Activated naive CD4-positive, alpha-beta T cell treated with Interleukin-2 at 50 U/mL for 16 hours (primary cell): ENCODE data around the gene GALNT15.

Source experiments
- DNase-seq: peaks from one replicate; pipeline ENCODE4 v3.0.0-alpha.2; 2020

GALNT15 gene, protein sequence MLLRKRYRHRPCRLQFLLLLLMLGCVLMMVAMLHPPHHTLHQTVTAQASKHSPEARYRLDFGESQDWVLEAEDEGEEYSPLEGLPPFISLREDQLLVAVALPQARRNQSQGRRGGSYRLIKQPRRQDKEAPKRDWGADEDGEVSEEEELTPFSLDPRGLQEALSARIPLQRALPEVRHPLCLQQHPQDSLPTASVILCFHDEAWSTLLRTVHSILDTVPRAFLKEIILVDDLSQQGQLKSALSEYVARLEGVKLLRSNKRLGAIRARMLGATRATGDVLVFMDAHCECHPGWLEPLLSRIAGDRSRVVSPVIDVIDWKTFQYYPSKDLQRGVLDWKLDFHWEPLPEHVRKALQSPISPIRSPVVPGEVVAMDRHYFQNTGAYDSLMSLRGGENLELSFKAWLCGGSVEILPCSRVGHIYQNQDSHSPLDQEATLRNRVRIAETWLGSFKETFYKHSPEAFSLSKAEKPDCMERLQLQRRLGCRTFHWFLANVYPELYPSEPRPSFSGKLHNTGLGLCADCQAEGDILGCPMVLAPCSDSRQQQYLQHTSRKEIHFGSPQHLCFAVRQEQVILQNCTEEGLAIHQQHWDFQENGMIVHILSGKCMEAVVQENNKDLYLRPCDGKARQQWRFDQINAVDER

DNA sequence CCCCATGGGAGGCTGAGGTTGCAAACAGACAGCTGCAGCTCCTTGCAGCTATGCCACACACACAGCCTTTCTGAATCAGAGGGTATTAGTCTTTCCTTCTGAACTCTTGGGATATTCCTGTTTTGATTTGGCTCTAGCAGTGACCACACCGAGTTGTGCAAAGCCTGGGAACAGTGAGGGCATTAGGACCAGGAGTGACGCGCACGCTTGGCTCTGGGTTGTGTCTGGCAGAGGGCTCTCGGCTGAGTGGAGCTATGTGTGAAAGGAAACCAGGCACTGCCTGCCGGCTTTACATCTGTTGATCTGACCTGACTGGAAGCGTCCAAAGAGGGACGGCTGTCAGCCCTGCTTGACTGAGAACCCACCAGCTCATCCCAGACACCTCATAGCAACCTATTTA, at the start of gene GALNT15:
TSS of gene GALNT15 (plus strand) at position 292 of the 400 bp plus-strand sequence. CDS start 472 bp downstream, outside the sequence.
- DNase-seq: no peak

DNA sequence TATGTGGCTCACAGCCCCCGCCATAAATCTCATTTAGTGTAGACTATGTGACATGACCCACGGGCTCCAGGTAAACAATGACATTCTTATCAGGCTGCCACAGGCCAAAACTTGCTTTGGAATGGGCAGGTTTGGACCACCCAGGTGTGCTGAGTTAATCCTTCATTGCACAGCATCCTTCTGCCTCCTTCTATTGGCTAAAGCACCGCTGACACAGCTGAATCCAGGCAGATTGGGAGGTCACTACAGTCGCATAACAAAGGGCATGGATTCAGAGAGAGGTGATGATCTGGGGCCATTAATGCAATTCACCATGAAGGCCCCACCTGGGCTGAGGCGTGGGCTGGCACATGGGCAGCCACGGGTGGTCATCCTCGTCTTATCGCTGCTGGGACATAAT, 47.8 kb upstream of the GALNT15 start:
- DNase-seq: no peak

DNA sequence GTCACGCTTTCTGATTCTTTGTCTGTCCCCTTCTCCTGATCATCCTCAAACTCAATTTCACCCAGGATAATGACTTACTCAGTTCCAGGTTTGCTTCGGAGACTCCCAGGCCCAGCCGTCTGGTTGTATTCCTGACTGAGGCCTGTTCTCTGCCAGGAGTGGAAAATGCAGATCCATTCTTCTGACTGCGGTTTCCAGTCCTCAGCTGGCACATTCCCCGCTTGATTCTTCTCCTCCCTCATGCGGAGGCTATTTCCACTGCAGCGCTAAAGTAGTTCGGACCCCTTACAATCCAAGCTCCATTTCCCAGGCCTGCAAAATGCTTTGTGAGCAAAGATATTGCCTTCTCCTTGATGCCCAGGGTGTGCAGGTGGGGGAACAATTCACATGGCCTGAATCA, 47.2 kb upstream of the GALNT15 start:
- no peak for DNase-seq

DNA sequence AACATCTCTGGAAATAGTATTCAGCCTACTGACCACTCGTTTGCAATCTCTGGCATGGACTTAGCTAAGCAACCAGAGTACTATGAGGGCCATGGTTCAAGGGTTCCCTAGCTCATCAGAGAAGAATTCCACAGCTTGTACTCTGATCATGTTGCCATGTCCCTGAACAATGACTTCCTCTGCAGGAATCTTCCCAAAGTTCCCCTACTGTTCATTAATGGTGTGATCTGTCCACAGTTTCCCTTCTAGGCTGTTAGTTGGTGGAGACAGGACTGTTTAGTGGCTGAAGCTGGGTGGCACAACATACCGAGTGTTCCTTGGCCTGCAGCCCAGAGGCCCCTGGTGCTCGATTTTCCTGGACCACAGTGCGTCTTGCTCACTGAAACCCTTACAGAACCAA, 44.4 kb upstream of the GALNT15 start:
- no peak for DNase-seq

DNA sequence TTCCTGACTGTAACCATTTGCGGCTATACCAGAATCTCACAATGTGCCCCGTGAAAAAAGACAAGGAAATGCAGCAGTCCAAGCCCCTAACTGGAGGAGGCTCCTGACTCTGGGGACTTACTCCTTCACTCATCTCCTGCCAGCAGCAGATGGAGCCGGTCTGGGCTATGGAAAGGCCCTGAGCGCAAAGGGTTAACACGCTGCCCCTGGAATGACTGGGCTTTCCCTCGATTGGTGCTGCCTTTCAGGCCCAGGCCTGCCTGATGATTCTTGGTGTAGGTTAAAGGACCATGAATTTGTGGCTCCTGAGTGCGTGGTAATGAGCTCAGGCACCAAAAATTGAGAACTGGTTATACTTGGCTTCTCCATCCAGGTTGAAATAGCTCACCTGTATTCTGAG, 42.3 kb upstream of the GALNT15 start:
- no peak for DNase-seq

DNA sequence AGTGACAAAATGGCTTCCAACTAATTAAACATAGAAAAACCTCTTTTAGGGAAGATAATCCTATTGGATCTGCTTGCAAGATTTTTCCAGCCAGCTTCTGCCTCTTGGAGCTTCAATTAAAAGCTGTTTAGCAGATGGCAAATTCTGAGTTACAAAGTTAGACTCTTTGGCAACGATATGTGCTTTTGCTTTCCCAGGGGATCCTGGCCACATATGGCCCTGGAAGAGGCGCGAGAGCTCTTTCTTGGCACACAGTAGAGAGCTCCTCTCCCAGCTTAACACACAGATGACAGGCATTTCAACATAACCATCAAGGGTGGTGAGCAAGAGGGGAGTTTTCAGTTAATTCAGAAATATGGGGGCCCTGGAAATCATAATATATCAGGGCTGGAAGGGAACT, 41.6 kb upstream of the GALNT15 start:
- DNase-seq: no peak

DNA sequence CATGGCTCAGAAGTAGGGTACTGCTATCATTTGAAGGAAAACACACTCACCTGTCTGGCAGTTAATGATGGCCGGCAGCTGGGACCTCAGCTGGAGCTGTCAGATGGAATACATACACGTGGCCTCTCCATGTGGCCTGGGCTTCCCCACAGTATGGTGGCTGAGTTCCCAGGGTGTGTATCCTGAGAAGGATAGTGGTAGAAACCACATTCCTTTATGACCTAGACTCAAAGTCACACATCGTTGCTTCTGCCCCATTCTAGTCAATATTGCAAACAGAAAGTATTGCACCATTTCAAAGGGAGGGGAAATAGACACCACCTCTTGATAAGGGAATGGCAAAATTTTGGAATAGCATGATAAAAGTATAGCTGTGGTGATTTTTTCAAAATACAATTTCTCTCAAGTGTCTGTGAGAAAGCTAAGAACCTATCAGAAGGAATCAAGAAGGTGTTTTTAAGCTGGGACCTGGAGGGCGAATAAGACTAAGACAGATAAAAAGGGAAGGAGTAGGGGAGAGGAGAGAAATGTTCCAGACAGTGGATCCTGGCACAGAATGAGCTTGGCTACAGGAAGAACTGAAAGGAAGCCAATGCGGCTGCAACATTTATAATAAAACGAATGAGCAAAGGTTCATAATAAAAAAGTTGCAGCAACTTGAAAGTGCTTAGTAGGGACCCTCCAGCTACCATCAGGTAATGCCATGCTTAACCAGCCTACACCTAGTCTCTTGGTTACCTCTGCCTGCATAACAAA, 40.1 kb upstream of the GALNT15 start:
- DNase-seq: no peak

DNA sequence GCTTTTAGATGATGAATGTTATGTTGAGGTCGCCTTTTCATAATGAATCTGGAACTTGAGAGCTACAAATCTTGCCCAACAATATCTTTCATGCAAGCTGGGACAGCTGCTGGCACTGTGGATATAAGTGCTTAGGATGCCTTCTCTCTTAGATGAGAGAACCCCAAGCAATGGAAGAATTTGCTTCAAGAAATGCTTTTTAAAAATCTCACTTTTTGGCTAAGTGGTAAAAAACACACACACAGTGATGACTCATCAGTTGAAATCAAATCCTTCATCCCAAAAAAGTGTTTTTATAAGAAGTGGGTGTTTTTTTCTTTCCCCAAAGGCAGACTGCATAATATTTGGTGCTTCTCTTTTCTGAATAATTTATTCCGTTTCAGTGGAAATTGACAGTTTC, 38.4 kb upstream of the GALNT15 start:
- no peak for DNase-seq

DNA sequence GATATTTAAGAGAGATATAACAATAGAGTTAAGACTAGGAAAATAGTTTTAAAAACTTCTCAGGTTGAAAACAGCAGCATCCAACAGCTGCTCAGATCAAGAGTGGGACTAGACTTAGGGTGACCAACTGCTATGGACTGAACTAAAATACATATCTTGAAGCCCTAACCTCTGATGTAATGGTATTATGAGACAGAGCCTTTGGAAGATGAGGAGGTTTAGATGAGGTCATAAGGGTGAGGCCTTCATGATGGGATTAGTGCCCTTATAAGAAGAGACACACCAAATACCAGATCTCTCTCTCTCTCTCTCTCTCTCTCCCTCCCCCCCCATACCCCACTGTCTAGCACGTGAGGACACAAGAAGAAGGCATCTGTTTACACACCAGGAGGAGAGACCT, 37.4 kb upstream of the GALNT15 start:
- no peak for DNase-seq

DNA sequence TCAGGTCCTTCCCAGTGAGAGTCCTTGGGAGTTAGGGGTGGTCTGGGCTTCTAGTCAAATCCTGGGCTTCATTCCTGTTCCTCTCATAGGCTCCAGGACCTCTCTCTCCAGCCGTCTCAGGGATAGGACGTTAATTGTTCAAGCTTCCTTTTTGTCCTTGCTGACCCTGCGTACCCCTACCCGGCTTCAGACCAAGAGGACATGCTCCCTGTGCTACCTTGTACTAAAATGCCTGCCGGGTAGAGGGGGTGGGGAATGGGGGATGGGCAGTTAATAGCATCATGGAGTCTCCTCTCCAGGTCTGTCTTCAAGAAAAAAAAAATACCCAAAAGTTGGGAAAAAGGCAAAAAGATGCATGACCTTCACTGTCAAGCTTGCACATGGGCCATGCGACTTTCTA, 36.5 kb upstream of the GALNT15 start:
- DNase-seq: no peak

DNA sequence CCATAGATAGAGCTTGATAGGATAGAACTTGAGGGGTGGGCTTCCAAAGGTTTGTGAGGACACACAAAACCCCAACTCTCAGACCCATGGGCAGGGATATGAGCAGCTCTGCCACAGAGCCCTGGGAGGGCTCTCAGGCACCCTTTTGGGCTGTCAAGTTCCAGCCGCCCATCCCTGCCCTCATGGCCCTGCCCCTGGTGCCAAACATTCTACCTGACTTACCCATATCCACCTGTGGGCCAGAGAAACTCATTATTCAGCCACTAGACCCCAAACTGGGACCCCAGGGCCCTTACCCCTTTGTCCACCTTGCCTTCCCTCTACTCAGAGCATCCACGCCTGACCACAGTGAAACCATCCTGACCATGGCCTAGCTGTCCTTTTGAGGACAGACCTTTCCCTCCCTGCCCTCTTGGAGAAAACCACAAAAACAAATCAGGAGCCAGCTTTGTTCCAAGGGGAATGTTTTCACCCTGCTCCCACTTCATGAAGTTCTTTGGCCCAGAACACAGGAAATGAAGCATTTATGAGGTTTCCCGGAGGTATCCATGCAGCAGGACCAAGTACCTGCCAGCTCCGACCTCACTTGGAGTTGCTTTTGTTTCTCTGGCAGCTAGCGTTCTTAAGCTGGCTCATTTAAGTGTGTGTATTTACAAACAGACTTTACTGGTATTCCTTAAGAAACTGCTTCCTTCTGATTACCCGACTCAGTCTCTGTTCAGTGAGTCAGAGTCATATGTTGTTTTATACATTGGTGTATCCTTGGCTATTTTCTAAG, 34.2 kb upstream of the GALNT15 start:
- no peak for DNase-seq

DNA sequence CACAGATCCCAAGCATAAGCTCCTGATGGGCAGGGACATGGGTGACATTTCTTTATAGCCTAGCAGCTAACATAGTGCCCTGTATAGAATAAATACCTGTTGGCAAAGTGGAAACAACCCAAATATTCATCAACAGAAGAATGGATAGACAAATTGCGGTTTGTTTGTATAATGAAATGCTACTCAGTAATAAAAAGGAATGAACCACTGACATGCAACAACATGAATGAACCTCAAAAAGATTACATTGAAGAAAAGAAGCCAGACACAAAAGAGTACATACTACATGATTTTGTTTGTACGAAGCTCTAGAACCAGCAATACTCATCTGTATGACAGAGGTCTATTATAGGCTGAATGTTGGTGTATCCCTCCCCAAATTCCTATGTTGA, 33.6 kb upstream of the GALNT15 start:
- no peak for DNase-seq

DNA sequence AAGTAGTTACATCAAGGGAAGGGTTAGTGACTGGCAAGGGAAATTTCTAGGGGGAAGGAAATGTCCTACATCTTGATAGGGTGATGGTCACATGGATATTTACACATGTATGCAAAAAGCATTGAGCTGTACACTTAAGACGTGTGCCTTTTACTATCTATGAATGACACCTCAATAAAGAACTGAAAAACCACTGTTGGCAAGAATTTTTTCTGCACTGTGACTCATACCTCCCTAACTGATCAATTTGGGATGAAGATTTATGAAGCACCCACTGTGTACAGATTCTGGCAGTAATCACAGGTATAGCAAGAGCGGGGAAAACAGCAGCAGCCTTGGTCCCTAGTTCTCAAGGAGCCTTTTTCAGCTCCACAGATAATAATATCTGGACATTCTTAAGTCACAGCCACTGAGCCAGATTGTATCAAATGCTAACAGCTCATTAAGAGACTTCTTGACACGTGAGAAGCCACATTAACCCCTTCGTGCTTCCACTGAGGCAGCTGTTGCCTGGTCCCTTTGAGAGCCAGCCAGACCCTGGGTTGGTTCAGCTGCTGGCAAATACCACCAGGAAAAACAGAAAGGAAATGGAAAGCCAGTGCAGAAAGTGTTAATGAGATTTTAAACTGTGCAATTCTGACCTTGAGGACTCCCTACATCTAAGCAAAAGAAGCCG, 32.0 kb upstream of the GALNT15 start:
- no peak for DNase-seq

DNA sequence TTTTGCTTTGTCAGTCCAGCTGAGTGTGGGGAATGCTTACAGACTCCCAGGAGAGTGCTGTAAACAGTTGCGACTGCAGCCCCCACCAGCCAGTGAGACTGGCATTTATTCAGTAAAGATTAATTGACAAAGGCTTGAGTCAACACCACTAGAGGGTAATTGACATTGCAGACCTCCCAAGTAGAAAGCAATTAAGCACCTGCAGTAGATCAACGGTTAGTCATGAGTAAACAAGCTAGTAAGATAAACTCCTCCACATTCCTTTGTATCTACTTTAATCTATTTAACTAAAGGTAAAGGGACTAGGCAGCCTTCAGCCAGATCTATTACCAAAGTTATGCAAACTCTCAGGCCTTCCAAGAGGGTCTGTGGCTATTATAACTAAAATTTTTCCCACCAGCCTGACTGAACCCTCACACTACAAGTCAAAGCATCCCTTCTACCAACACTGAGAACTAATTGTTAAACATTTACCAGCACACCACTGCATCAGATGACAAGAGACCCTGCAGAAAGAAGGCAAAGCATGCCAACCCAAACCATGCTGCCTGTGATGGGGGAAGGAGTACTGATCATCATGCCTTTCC, 30.5 kb upstream of the GALNT15 start:
- no peak for DNase-seq

DNA sequence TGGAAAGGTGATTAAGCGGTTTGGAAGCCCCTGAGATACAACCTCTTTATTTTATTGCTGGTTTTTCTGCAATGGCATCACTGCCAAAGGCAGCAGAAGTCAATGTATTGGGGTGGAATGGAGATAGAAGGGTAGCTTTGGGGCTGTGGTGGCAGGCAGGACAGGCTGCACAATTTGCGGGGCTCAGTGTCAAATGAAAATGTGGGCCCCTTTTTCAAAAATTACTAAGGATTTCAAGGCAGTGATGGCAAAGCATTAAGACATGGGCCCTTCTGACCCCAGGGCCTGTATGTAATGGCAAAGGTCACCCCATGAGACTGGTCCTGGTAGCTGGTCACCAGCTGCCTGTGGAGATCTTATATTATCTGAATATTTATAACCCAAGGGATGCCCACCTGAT, 29.3 kb upstream of the GALNT15 start:
- no peak for DNase-seq

DNA sequence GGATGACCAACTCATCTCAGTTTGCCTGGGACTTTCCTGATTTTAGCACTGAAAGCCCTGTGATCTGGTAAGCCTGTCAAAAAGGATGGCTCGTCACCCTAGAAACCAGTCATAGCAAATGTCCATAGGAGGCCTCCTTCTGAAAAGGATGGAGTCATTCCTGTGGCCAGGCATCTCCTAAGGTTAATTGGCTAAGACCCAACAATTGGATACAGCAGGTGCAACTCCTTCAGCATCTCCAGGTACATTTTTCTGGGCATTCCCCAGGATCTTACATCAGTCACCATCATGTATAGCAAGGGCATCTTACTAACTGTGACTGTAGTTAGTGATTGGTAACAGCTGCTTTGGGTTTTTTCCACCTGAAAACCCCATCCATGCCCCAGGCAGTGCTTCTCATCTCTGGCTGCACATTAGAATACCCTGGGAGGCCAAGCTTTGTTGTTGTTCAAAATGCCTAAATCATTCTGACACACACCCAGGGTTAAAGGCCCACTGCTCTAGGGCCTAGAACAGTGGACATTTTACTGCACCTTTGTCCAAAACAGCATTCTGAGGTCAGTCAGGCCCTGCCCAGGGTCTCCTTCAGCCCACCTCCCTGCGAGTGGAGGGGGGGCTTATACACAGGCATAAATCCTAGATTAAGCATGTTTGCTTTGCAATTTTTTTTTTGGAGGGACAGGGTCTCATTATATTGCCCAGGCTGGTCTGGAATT, 28.3 kb upstream of the GALNT15 start:
- no peak for DNase-seq

DNA sequence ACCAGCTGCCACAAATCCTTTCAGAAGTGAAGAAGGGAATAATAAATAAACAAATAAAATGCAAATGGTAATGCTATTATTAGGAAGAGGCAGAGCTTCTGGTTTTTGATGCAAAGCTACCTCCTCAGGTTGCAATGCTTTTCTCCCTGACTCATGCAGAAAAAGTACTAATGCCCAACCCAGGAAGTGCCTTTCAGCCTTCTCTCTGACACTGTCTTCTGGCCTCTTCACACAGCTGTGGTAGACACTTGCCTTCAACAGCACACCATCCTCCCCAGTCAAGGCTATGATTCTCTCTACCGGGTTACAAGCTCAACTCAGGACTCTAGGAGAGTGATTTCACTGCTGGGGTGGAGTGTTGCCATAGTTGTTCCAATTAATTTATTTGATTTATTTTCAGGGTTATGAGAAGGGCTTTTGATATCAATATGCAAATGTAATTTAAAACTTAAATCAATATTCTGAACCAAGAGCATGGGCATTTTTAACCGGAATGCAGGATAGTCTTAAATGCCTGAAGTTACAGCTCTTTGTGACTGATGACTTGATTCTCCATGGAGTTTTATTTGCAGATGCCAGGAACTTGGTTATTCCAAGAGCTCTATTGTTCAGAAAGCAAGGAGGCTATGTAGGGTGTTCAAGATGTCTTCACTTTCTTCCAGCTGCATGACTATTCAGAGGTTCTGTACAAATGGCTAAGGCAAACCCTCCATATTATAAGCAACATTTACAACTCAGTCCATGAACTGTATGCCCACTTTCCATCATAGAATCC, 27.1 kb upstream of the GALNT15 start:
- no peak for DNase-seq

DNA sequence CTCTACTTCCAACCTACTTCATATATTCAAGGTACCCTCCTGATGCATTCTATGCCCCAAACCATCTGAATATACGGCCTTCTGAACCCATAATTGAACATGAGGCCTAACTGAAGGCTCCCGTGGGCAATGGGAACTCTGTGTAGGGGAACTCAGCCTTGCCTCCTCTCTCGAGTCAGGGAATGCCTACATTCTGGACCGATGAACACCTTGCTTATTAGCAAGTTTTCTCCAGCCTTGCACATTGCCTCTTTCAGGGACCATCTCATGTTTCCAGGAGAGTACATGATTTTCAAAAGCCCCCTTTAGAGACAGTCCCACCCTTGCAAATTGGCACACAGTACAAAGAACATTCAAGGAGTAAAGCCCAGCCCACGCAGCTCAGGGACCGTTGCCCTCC, 26.3 kb upstream of the GALNT15 start:
- DNase-seq: no peak

DNA sequence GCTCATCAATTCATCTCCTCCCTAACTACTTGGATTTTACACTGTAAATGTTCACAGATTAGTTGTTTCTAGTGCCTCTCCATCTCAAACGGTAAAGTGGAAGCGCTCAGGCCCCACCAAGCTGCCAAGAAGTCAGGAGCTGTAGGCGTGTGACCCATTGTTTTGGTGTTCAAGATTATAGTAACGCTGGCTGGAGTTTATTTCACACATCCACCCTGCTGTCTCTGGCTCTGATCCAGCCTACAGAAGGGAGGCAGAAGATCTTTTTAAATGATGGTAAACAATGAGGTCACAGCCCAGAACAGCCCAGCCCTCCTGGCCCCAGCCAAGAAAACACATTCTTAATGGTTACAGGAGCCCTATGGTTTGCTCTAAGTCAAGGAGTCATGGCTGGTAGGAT, 25.7 kb upstream of the GALNT15 start:
- no peak for DNase-seq

DNA sequence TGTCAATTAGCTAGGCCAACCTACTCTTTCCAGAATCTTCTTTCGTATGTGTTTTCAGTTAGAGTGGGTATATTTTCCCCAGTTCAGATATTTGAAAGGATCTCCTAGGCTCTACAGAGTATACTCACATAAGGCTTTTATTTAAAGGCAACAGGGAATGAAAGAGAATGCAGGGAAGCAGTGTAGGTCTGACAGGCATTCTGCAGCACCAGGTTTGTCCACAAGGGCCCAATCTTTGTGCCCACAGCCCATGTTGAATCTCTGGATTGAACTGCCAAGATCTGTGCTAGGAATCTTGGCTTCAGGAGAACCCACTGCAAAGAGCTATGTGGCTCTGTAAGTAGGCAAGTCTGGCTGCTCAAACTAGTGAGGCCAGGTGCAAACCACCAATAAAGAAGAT, 24.2 kb upstream of the GALNT15 start:
- no peak for DNase-seq

DNA sequence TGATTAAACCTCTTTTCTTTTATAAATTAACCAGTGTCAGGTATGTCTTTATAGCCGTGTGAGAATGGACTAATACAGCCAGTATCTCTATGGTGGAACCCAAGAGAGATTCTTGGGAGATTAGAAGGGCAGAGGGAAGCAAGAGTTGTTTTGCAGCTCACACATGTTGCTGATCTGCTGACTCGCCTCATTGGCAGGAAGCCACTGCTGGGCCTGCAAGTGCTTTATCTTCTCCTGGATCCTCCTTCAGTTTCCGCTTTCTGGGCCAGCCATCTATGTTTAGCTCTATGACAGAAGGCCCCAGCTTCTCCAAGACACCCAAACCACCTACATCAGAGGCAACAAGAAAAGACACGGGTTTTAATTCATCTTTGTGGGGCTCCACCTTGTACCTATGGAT, 23.4 kb upstream of the GALNT15 start:
- DNase-seq: no peak
